Stomach (tissue), 9 donors: ENCODE measurements around the gene NFYA. TPM values are rescaled to one million over a fixed set of nuclear protein-coding genes. Genes with fewer than 3 reads are reported as not detected.

Source experiments
- DNase-seq, 2 donors: peaks; one replicate each; pipeline versions ENCODE4 v3.0.0 to v3.0.0-alpha.2; 2013 to 2019
- H3K27ac ChIP-seq, 5 donors: fragments of 200-600 bp in 4 of 5; sonication (generic) in 4 of 5; one replicate each; pipeline ENCODE4 v1.5.1; 2013 to 2019; ENCODE audit warnings: mild to moderate bottlenecking in 1 of 5, moderate library complexity in 1 of 5
- H3K27me3 ChIP-seq, 3 donors: fragments of 200-600 bp; sonication (generic); one replicate each; pipeline ENCODE4 v1.5.1; 2017 to 2019; ENCODE audit warnings: mixed run types in 1 of 3
- H3K36me3 ChIP-seq, 4 donors: fragments of 200-600 bp; sonication (generic); 1 replicate in 3 of 4; 2 replicates in 1 of 4; pipeline ENCODE4 v1.5.1; 2016 to 2019
- H3K4me1 ChIP-seq, 4 donors: fragments of 200-600 bp; sonication (generic); one replicate each; pipeline ENCODE4 v1.5.1; 2016 to 2019
- H3K4me3 ChIP-seq, 4 donors: fragments of 200-600 bp; sonication (generic) in 3 of 4; one replicate each; pipeline ENCODE4 v1.5.1; 2016 to 2019; ENCODE audit warnings: mild to moderate bottlenecking in 1 of 4
- H3K9me3 ChIP-seq, 4 donors: fragments of 200-600 bp; sonication (generic); one replicate each; pipeline ENCODE4 v1.5.1; 2016 to 2019
- CTCF ChIP-seq, 7 experiments: fragments of 450-650 bp in 4 of 7; fragments of 200-600 bp in 3 of 7; sonication (generic) in 3 of 7; IDR thresholded peaks; one replicate each; pipeline ENCODE4 v1.5.1; 2016 to 2019; ENCODE audit warnings: antibody characterized with exemption in 7 of 7, control low read depth in 2 of 7, mild to moderate bottlenecking in 1 of 7
- EP300 ChIP-seq: sonication (generic); formaldehyde crosslinking; IDR thresholded peaks from one replicate; pipeline ENCODE4 v1.6.1; 2017; ENCODE audit warnings: antibody characterized with exemption
- POLR2A ChIP-seq, 4 donors: fragments of 450-650 bp; IDR thresholded peaks; one replicate each; pipeline ENCODE4 v1.6.1; 2016; ENCODE audit warnings: antibody characterized with exemption in 4 of 4, control low read depth in 2 of 4, mild to moderate bottlenecking in 1 of 4, moderate library complexity in 1 of 4
- POLR2AphosphoS5 ChIP-seq, 3 donors: sonication (generic); formaldehyde crosslinking; IDR thresholded peaks; one replicate each; pipeline ENCODE4 v1.6.1; 2016; ENCODE audit warnings: antibody characterized with exemption in 3 of 3
- WGBS, 5 donors: extraction: QIAGEN DNeasy Blood & Tissue Kit in 3 of 5; methylation state at CpG; one replicate each; pipeline versions ENCODE4 v1.1.5 to v1.1.7; 2013 to 2018; 5-methylcytosine and 5-hydroxymethylcytosine counted together
- intact Hi-C: fragments of 100-400 bp; cut with DNase I; formaldehyde crosslinking; loops from one replicate; pipeline ENCODE4 v1.15.1; 2023; ENCODE audit warnings: low total_unique reads
- polyA plus RNA-seq, 3 donors: library from polyadenylated mRNA; stranded (reverse); fragments of 200-250 nt; gene quantifications; one replicate each; pipeline ENCODE4 v1.2.3, GENCODE V29; 2013
- total RNA-seq, 5 donors: library from RNA; depleted of rRNA; stranded (reverse); fragments of >200 nt; gene quantifications; one replicate each; pipeline versions ENCODE4 v1.1.0 to v1.2.3, GENCODE V29; 2014 to 2016
- donor health status: healthy with polysubstance abuse.
- donor health status: Bipolar disorder and iron deficiency.
- donor health status: healthy.

Gene NFYA
- total and polyA plus RNA-seq, 8 donors = 5.0 to 35.0 (median 13.4) TPM

- Histone ChIP-seq H3K4me3 (no peak overlapping the region), H3K4me1 (peaks cover 14 to 70% (median 33%) of the 10 kb centered on the region in 4 donors), H3K9me3 (no peaks in the 10 kb centered on the region), H3K36me3 (no peaks in the 10 kb centered on the region), H3K27me3 (no peaks in the 10 kb centered on the region), H3K27ac (no peak overlapping the region)
- intact Hi-C loops = no loop called here
- no peak for TF ChIP-seq POLR2AphosphoS5 (IDR thresholded peaks at IDR 0.05)
- DNase-seq = no peak
- 65 to 96% (median 75%) methylated on average over 1 of the region's 1 CpG for WGBS, 5 donors
These were observed 26.7 kb upstream of the NFYA start for GRCh38 chr6:41046084-41046483.

- H3K36me3 ChIP-seq = no peaks in the 10 kb centered on the region
- peak overlapping the region in 3 of 5 donors; percentile 39 to 69 (median 45) for H3K27ac ChIP-seq
- DNase-seq = no peak
- no peak overlapping the region for H3K4me3 ChIP-seq
- no peaks in the 10 kb centered on the region for H3K9me3 ChIP-seq
- WGBS, 5 donors = 87 to 100% (median 94%) methylated on average over 2 of the region's 2 CpGs
- peaks cover 14 to 70% (median 39%) of the 10 kb centered on the region in 4 donors for H3K4me1 ChIP-seq
- TF ChIP-seq POLR2A (IDR thresholded peaks at IDR 0.05) (no peak), POLR2AphosphoS5 (IDR thresholded peaks at IDR 0.05) (no peak), CTCF (IDR thresholded peaks at IDR 0.05) (no peak), EP300 (no peak)
- intact Hi-C loops = no loop called here
- no peaks in the 10 kb centered on the region for H3K27me3 ChIP-seq
These were observed 25.5 kb upstream of the NFYA start for GRCh38 chr6:41047306-41047705.

GRCh38 chr6:41047745-41048732 lies 24.7 kb upstream of the NFYA start:
- intact Hi-C loops = no loop called here
- Histone ChIP-seq H3K4me1 (peaks cover 15 to 70% (median 40%) of the 10 kb centered on the region in 4 donors), H3K27ac (peak overlapping the region; percentile 12 to 69 (median 43)), H3K4me3 (no peak overlapping the region), H3K27me3 (no peaks in the 10 kb centered on the region), H3K36me3 (no peaks in the 10 kb centered on the region), H3K9me3 (no peaks in the 10 kb centered on the region)
- peak; percentile 49 to 63 for DNase-seq
- WGBS, 5 donors = 53 to 61% (median 57%) methylated on average over 9 of the region's 9 CpGs
- TF ChIP-seq CTCF (IDR thresholded peaks at IDR 0.05) (no peak), EP300 (no peak), POLR2AphosphoS5 (IDR thresholded peaks at IDR 0.05) (peak in 1 of 3 donors; percentile 21)

GRCh38 chr6:41049521-41049920 lies 23.3 kb upstream of the NFYA start:
- Histone ChIP-seq H3K27ac (peak overlapping the region in 1 of 5 donors; percentile 69), H3K27me3 (no peaks in the 10 kb centered on the region), H3K4me3 (no peak overlapping the region), H3K36me3 (no peaks in the 10 kb centered on the region), H3K9me3 (no peaks in the 10 kb centered on the region), H3K4me1 (peaks cover 18 to 83% (median 44%) of the 10 kb centered on the region in 4 donors)
- intact Hi-C loops = no loop called here
- no peak for TF ChIP-seq EP300
- no peak for TF ChIP-seq POLR2AphosphoS5 (IDR thresholded peaks at IDR 0.05)
- TF ChIP-seq CTCF (IDR thresholded peaks at IDR 0.05) = no peak
- TF ChIP-seq POLR2A (IDR thresholded peaks at IDR 0.05) = no peak
- WGBS, 5 donors = 72 to 97% (median 93%) methylated on average over 1 of the region's 1 CpG
- peak in 1 of 2 donors; percentile 38 for DNase-seq
